GM18873 (cell line): ENCODE results near the gene SEMA3D.

Experiments
- ATAC-seq: cut with Tn5 transposase; IDR thresholded peaks from one replicate; pipeline ENCODE4 v1.9.1; 2021; ENCODE audit warnings: mild to moderate bottlenecking, moderate library complexity, moderate number of reproducible peaks; ENCODE audit not compliant: unreplicated experiment, low FRiP score

SEMA3D gene

GRCh38 chr7:85133560-85133959, 53.3 kb downstream of the SEMA3D start:
- ATAC-seq, result no peak

GRCh38 chr7:85133006-85133405, 53.9 kb downstream of the SEMA3D start:
- no peak for ATAC-seq

- ATAC-seq, result no peak
Observed at GRCh38 chr7:85130702-85131101, 56.2 kb downstream of the SEMA3D start.

GRCh38 chr7:85126383-85126782, 60.5 kb downstream of the SEMA3D start:
- no peak for ATAC-seq

GRCh38 chr7:85125651-85126131, 61.2 kb downstream of the SEMA3D start:
- no peak for ATAC-seq

GRCh38 chr7:85125176-85125575, 61.7 kb downstream of the SEMA3D start:
- ATAC-seq, result no peak

- no peak for ATAC-seq
Observed at GRCh38 chr7:85119934-85120333, 66.9 kb downstream of the SEMA3D start.

- no peak for ATAC-seq
Observed at GRCh38 chr7:85115862-85116261, 71.0 kb downstream of the SEMA3D start.

GRCh38 chr7:85115006-85115405, 71.8 kb downstream of the SEMA3D start:
- no peak for ATAC-seq

- ATAC-seq, result no peak
Observed at GRCh38 chr7:85114342-85114741, 72.5 kb downstream of the SEMA3D start.

GRCh38 chr7:85111761-85112160, 75.1 kb downstream of the SEMA3D start:
- no peak for ATAC-seq

- ATAC-seq, result no peak
Observed at GRCh38 chr7:85106719-85107118, 80.1 kb downstream of the SEMA3D start.

- no peak for ATAC-seq
Observed at GRCh38 chr7:85104432-85105205, 82.2 kb downstream of the SEMA3D start.

- no peak for ATAC-seq
Observed at GRCh38 chr7:85103962-85104361, 82.9 kb downstream of the SEMA3D start.

GRCh38 chr7:85103357-85103756, 83.5 kb downstream of the SEMA3D start:
- no peak for ATAC-seq

- ATAC-seq, result no peak
Observed at GRCh38 chr7:85102813-85103350, 84.0 kb downstream of the SEMA3D start.

GRCh38 chr7:85101347-85101746, 85.5 kb downstream of the SEMA3D start:
- ATAC-seq, result no peak

GRCh38 chr7:85097844-85098243, 89.0 kb downstream of the SEMA3D start:
- no peak for ATAC-seq

- ATAC-seq, result no peak
Observed at GRCh38 chr7:85095806-85096205, 91.0 kb downstream of the SEMA3D start.

- ATAC-seq, result no peak
Observed at GRCh38 chr7:85095366-85095765, 91.5 kb downstream of the SEMA3D start.

- ATAC-seq, result no peak
Observed at GRCh38 chr7:85094046-85094725, 92.7 kb downstream of the SEMA3D start.

GRCh38 chr7:85091565-85091928, 95.3 kb downstream of the SEMA3D start:
- no peak for ATAC-seq
